Measurements from ENCODE around the gene CCDC12.

DNA sequence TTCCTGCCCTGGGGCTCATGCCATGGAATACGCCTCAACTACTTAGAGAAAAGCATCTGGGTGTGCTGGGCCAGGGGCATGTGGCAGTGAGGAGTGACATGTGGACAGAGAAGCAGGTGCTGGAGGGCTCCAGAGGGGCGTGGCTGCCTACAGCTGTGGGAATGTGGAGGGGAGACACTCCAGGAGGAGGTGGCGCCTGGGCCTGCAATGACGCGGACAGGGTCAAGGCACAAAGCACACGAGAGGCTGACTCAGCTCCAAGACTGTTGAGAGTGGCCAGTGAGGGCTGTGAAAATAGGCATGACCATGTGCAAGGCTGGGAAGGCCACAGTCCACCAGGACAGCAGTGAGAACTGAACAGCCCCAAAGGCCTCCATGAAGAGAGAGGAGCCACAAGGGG, 50.5 kb downstream of the CCDC12 start:
- TF ChIP-seq, protein P1, sequence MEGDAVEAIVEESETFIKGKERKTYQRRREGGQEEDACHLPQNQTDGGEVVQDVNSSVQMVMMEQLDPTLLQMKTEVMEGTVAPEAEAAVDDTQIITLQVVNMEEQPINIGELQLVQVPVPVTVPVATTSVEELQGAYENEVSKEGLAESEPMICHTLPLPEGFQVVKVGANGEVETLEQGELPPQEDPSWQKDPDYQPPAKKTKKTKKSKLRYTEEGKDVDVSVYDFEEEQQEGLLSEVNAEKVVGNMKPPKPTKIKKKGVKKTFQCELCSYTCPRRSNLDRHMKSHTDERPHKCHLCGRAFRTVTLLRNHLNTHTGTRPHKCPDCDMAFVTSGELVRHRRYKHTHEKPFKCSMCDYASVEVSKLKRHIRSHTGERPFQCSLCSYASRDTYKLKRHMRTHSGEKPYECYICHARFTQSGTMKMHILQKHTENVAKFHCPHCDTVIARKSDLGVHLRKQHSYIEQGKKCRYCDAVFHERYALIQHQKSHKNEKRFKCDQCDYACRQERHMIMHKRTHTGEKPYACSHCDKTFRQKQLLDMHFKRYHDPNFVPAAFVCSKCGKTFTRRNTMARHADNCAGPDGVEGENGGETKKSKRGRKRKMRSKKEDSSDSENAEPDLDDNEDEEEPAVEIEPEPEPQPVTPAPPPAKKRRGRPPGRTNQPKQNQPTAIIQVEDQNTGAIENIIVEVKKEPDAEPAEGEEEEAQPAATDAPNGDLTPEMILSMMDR (IDR thresholded peaks at IDR 0.05): no peak
- TF ChIP-seq POLR2A (IDR thresholded peaks at IDR 0.05): no peak
- TF ChIP-seq EP300 (IDR thresholded peaks at IDR 0.05): no peak

Data from suprapubic skin (tissue), 3 donors.